Measurements from ENCODE around the gene KCNQ1.

Gene KCNQ1

DNA sequence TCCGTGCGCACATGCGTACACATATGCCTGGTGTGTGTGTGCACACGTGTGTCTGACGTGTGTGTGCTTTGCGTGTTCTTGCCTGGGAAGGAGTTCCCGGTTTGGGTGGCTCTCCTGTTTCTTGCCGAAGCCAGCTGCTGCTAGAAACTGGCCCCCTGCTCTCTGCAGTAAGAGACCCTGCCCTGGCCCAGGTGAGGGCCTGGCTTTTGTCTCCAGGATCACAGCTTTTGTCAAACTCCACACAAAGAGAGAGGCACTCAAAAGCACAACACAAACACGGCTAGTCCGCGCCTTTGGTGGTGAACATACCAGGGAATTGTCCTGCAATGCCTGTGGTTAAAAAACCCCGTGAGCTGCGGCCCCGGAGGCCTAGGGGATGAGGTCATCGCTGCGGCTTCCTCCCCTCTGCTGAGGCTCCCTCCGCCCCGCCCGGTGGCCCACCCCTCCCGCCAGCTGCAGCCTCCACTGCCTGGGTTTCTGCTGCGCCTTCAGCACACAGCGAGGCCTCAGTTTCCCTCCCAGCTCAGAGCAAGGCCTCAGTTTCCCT is 88.9 kb downstream of the KCNQ1 start:
- DNase-seq (ENCODE audit: low spot score) (peak; percentile 93), FAIRE-seq (no peak)

DNA sequence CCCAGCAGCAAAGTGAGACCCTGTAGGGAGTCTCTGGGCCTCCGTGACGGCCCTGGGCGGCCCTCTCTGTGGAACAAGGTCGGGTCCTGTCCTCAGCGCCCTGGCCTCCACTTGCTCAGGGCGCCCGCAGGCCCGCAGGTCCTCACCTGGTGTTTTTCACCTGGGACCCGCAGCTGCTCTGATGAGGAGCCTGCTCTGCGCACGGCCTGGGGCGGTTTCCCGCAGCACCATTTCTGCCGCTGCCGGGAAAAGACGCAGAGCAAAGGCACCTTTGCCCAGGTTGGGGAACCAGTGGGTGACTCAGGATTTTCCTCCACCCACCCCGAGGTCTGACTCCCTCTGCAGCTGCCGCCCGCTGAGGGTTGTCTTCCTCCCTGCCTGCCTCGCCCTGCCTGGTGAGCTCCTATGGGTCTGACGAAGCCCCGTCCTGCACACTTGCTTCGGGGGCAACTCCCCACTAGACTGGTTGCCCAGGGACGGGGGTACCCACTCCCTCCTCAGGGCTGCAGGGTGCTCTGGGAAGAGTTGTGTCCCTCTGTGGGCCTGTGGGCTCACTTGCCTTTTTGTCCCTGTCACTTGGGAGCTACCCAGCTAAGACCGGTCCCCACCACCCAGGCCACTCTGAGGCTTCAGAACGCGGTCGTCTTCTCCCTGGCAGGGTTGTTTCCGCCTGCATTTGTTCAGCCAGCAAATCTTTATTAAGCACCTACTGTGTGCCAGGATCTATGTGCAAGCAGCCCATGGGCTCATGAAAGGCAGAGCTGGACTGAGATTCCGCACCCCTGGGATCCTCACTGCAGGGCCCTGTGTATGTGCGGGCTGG is 89.5 kb downstream of the KCNQ1 start:
- FAIRE-seq (peak; percentile 77), DNase-seq (ENCODE audit: low spot score) (peak; percentile 80)

DNA sequence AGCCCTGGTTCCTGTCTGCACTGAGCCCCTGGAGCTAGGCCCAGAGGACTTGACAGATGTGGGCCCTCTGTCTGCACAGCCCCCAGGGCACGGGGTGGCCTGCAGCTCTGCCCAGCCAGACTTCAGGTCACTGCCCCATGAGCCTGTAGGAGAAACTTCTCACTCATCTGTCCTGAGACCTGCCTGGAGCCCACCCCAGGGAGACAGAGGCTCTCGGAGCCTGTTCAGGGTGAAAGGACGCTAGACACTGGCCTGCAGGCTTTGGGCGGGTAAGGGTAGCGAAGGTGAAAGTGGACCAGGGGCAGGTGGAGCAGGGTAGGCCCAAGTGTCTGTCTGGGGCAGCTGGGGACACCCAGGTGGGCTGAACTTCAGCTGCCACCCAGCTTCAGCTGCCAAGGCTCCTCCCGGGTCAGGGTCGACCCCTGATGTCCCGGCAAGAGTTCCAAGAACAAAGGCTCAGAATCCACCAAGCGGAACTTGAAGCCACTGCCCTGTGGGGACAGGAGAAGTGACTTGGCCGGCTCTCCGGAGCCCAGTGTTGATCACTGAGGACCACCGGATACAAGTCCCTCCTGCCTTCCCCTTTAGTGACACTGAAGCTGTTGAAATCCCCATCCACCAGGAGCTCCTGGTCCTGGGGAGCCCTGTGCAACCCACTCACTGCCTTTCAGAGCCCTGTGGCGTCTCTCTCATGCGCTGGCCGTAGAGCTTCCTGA is 90.3 kb downstream of the KCNQ1 start:
- FAIRE-seq, result no peak
- no peak for DNase-seq (ENCODE audit: low spot score)

DNA sequence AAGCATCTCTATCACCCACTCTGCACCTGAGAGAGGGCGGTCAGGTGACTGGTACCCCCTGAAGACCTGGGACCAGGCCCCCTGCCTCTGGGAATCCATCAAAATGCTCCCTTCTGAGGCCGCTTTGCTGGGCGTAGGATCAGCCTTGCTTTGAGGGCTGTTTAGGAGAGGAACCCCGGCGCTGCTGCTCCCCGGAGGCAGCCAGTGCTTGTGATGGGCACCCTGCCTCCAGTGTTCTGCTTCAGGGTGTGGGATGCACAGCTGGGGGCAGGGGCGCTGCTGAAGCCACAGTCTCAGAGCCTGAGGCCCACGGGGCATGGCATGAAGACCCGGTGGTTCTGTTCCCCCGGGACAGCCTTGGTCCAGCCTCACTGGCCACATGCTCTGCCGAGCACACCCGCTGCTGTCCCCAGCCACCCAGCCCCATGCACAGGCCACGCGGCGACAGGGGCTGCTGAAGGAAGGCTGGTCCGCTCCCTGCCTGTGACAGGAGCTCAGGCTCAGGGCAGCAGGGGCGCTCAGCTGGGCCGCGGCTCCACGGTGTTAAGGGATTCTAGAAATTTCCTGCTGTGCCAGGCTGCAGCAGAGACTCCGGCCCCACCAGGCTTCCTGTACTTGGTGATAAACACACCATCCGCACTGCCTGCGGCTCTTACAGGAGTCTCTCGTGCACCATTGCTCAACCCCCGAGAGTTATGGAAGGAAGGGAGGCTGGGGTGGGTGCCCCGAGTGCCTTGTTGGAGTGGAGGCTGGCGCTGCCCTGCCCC is 91.0 kb downstream of the KCNQ1 start:
- FAIRE-seq, result no peak
- DNase-seq (ENCODE audit: low spot score), result no peak

DNA sequence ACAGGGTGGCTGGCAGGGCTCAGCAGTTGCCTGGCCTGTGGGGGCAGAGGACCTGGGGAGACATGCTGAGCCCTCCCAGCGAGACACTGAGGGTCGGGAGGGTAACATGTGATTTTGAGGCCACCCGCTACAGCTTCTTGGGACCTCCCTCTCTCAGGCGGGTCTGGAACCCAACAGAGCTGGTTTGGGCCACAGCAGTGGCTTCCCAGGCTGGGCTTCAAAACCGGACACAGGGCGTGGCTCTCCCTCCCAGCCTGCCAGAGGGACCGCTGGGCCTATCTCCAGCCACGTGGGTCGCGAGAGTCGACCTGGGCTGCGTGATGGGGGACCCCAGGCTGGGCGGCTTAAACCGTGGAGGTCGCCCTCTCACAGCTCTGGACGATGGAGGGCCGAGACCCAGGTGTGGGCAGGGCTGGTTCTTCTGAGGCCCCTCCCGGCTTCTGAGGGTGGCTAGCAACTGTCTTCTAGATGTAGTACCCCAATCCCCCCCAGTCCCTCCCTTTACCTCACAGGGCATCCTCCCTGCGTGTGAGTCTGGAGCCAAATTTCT is 91.7 kb downstream of the KCNQ1 start:
- FAIRE-seq (no peak), DNase-seq (ENCODE audit: low spot score) (no peak)

DNA sequence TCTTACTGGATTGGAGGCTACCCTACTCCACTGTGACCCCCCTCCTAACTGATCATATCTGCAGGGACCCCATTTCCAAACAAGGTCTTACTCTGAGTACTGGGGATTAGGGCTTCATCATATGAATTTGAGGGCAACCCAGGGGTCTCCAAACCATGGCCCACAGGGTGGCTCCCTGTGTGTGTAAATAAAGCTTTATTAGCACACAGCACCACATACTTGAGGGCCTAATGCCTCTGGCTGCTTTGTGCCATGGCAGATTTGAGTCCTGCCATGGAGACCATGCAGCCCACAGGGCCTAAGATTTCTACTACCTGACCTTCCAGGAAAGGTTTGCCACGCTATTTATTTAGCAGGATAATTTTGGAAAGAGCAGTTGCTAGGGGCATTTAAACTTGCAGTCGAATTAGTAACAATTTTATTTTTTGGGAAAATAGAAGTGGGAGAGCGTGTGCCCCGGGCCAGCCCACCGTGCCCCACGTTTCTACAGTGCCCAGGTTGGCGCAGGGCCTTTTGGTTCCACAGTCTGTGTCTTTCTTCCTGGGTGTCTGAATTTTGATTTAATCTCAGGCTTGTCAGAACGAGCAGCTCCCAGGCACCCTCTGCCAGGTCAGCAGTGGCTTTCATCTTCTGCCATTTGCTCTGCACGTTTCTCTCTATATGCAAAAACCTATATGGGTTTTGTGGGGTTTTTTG is 92.3 kb downstream of the KCNQ1 start:
- no peak for DNase-seq (ENCODE audit: low spot score)
- no peak for FAIRE-seq

DNA sequence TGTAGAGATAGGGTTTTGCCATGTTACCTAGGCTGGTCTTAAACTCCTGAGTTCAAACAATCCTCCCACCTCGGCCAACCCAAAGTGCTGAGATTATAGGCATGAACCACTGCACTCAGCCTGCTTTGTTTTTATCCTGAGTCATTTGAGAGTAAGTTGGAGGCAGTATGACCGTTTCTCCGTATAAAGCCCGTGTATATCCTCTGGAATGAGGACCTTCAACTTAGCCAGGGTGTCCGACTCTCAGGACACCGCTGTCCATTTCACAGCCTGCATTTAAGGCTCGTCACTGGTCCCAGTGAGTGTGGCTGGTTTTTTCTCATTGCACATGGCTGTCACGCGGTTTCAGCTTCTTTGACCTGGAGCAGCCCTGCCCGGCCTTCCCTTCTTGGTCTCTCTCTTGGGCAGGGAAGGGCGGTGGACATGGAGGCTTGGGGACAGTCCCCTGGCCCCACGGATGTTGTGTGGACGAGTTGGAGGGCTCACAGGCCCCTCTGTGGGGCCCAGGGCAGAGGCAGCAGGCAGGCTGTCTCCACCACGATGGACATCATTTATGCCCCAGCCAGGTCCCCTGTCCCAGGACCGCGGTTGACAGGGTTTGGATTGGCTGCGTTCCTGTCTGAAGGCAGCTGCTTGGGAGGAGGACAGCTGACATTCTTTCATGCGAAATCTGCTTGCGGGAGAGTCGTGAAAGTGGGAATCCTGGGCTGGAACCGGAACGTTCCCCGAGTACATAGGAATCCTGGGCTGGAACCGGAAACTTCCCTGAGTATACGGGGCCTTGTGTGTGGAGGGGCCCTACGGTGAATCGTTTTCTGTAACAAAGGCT is 93.3 kb downstream of the KCNQ1 start:
- FAIRE-seq (no peak), DNase-seq (ENCODE audit: low spot score) (no peak)

DNA sequence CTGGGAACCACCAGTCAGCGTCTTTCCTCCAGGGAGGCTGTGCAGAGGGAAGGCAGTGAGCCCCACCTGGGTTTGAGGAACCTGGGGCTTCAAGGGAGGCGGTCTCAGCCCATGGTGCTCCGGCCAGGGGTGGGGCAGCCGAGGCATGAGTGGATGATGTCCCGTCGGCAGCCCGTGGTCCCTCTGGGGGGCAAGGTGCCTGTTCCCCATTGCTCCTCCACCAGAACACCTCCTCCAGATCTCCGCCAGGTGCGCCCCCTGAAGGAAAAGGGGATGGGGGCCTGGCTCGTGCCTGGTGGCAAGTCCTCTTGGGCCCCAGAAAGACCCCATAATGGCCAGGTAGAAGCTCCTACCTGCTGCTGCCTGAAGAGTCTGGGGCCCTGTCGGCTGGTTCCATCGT is 94.1 kb downstream of the KCNQ1 start:
- FAIRE-seq, result no peak
- DNase-seq (ENCODE audit: low spot score), result no peak

DNA sequence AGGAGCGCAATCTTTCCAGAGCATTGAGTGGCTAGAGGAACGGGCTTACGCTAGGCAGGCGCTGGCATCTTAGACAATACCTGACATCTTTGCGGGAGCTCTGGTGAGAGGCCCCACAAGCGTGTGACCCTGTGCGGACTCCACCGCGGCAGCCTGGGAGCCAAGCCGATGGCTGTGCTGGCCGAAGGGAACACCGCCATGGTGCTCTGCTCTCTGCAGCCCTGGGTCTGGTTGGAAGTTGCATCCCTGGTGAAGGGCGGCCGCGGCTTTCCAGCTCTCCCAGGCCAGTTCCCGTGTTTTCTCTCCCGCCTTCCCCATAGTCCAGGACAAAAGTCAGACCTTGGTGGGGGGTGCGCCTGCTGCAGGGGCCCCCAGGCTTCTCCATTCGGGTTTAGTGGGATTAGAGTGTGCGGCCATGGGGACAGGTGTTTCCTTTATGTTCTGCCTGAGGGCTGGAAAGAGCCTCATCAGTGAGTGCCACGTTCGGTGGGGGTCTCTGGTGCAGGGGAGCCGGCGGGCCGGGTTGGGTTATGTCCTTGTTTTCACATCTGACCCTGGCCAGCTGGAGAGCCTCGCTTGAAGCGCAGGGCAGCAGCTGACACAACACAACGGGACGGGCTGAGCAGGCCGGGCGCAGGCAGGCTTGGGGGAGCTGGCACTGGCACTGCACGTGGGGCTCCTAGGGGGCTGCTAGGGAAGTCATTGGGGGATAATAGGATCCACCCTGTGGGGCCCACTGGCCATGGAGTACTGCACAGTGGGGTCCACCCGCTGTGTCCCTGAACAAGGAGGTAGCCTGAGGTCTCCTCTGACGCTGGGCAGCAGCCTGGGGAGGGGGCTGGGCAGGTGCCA is 94.8 kb downstream of the KCNQ1 start:
- no peak for FAIRE-seq
- no peak for DNase-seq (ENCODE audit: low spot score)

DNA sequence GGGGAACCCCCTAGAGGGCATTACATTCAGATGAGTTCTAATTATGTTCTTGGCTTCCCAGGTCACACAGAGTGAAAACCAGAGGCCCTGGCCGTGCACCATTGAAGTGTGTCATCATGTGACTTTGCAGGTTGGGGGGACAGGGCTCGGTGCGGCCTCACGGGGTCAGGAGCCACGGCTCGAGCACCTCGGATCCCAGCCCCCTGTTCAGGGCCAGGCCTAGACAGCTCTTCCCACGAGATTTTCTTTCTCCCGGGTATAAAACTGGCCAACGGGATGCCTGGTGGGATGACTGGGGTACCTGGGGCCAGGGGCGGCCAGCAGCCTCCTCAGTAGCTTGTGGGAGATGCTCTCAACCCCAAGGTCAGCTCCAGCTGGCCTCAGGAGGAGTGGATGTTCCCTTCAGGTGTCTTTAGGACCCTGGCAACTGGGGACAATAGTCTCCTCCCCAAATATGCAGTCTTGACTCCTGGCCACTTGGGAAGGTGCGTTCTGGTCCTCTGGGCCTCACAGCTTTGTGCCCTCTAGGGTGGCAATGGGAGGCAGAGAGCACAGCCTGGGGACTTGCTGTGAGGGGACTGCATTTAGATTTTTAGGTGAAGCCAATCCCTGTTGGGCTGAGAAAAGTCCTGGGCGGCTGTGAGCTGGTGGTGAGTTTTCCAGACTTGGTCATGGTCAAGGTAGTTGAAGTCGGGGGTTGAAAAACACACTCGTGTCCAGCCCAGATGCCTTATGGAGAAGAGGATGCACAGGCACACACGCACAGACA is 95.6 kb downstream of the KCNQ1 start:
- FAIRE-seq, result no peak
- DNase-seq (ENCODE audit: low spot score), result no peak

DNA sequence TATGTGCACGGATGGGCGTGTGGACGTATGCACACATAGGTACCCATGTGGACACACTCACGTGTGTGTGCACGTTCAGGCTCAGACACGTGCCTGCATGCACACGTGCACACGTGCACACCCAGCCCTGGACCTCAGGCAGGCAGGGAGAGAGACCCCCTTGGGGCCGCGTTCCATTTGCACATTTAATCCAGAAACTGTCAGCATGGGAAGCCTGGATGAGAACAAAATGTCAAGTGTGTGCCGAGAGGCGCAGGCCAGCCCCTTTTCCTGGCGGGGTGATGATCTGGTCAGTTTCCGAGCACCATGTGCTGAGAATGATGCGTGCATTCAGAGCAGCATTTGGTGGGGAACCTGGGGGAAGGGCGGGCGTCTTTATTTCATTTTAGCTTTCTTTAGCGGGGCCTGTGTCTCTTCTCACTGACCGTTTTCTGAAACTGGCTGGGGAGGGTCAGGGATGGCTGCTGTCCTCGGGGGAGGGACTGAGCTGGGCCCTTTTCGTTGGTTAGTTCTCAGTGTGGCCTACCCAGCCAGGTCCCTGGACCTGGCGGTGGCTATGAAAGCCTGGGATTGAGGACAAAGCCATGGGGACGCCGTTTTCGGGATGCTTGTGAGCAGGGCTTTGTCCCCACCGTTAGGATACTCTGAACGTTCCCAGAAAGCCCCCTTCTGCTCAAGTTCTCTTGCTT is 96.3 kb downstream of the KCNQ1 start:
- FAIRE-seq, result no peak
- DNase-seq (ENCODE audit: low spot score), result no peak

DNA sequence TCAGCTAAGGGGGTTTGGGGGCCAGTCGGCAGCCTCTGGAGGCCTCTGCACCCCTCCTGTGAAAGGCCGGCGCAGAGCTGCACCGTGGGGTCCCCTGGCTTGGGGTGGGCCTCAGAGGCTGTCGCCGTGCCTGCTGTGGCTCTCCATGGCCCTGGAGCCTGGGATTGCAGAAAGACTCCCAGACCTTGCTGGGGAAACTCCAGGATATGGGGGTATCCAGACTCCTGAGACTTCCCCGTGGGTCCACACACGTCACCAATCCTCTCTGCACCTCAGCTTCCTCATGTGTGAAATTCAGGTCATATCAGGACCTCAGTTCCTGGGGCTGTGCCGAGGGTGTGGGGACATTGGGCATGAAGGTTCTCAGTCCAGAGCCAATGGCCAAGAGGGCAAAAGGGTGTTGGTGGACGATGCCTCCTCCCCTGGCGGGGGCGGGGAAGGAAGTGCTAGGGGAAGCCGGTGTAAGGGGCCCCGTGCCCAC is 97.1 kb downstream of the KCNQ1 start:
- DNase-seq (ENCODE audit: low spot score) (no peak), FAIRE-seq (no peak)

DNA sequence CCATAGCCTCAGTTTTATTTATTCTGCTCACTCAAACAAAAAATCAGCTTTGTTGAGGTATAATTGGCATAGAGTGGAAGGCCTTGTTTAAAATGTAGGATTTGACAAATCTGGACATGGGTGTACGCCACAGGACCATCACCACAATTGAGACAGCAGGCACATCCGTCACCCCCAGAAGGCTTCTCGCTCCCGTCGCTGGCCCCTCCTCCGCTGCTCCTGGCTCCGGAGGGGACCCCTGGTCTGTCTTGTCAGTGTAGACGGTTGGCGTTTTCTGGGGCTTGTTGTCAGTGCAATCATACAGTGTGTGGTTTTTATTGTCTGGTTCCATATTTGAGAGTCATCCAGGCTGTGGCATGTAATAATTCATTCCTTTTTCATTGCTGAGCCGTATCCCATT is 97.6 kb downstream of the KCNQ1 start:
- FAIRE-seq (no peak), DNase-seq (ENCODE audit: low spot score) (no peak)

DNA sequence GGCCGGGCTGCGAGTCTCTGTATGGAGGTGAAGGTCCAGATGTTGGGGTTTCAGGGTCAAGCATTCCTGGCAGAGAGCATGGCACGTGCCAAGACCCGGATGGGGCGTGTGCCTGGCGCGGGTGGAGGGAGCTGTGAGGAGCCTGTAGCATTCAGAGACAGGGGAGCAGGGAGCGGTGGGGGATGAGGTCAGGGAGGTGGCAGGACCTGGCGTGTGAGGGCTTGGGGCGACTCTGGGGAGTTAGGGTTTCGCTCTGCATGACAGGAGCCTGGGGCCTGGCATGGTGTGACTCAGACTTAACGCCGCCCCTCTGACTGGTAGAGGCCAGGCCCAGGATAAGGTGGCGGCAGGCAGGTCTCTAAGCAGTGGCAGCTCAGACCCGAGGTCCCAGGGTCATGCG is 103.0 kb downstream of the KCNQ1 start:
- FAIRE-seq (no peak), DNase-seq (ENCODE audit: low spot score) (no peak)

DNA sequence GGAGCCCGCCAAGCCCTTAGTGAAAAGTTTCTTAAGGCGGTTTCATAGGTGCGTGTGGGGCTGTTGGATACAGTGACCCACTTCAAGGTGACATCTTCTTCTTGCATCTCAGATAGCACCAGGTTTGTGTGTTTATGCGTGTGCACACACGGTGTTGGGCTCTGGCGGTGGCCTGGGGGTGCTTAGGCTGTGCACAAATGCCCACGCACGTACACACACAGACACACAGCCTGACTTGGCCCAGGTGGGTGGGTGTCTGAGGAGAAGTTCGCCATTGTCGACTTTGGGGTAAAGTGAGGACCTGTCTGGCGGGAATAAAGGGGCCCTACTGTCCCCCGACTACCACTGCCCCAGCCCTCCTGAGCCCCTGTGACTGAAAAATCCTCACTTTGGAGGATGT is 103.8 kb downstream of the KCNQ1 start:
- no peak for DNase-seq (ENCODE audit: low spot score)

DNA sequence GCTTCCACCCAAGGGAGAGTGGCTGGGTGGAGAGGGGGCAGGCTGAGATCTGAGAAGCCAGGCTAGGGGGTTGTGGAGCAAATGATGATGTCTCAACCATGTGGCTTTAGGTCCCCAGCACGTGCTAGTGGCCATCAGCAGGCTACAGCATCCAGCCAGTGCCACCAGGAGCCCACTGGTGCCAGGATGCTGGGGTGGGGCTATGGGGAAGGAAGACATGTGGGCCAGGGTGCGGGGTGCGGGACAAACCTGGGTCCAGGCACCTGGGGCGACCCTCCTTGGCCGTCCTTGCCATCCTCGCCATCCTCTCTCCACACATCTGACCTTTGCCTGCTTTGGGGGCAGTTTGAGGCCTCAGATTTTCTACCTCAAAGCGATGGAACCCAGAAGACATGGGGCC is 104.3 kb downstream of the KCNQ1 start:
- FAIRE-seq (no peak), DNase-seq (ENCODE audit: low spot score) (no peak)

More for the DNA sequence above, 103.8 kb downstream of the KCNQ1 start:
- FAIRE-seq, result no peak

DNA sequence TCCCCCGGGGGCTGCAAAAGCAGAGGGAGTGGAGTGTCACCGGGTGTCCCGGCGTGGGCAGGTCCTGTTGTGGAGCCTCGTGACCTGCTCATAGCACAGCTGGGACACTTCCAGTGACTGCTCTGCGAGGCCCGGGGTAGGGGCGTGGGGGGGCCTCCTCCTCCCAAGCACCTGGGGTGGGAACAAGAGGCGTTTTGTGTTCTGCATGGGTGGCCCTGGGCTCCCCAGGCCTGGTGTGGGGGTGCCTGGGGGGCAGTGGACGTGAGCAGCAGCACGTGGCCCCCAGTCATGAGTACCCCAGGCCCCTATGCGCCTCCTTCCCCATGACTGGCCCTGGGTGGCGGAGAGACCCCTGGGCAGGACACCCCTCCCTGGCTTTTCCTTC is 104.7 kb downstream of the KCNQ1 start:
- no peak for FAIRE-seq
- no peak for DNase-seq (ENCODE audit: low spot score)
